ENCODE measurements around the gene HHLA2. TPM values are rescaled to one million over a fixed set of nuclear protein-coding genes. Genes with fewer than 3 reads are reported as not detected.

HHLA2 gene
- total RNA-seq, 1 donor from 2014 or later: not detected

- H3K27ac Mint-ChIP-seq: no peak overlapping the region
- H3K27me3 Mint-ChIP-seq (ENCODE audit: low read depth): no peaks in the 10 kb centered on the region
- no peak overlapping the region for H3K4me3 Mint-ChIP-seq
- TF ChIP-seq CTCF (IDR thresholded peaks at IDR 0.05; ENCODE audit: unreplicated experiment): no peak
- no peak for DNase-seq (ENCODE audit: low spot score in 2 of 2, unreplicated experiment in 2 of 2)
- no peaks in the 10 kb centered on the region for H3K36me3 Mint-ChIP-seq
- H3K4me1 Mint-ChIP-seq: peaks cover 10% of the 10 kb centered on the region
- peaks cover 7% of the 10 kb centered on the region for H3K9me3 Mint-ChIP-seq
Measured at GRCh38 chr3:108409800-108410178, 113.4 kb downstream of the HHLA2 start.

- H3K27me3 Mint-ChIP-seq (ENCODE audit: low read depth): no peaks in the 10 kb centered on the region
- peaks cover 7% of the 10 kb centered on the region for H3K9me3 Mint-ChIP-seq
- no peak for TF ChIP-seq CTCF (IDR thresholded peaks at IDR 0.05; ENCODE audit: unreplicated experiment)
- H3K36me3 Mint-ChIP-seq: no peaks in the 10 kb centered on the region
- H3K4me3 Mint-ChIP-seq: no peak overlapping the region
- H3K4me1 Mint-ChIP-seq: peaks cover 10% of the 10 kb centered on the region
- H3K27ac Mint-ChIP-seq: no peak overlapping the region
- DNase-seq (ENCODE audit: low spot score in 2 of 2, unreplicated experiment in 2 of 2): no peak
Measured at GRCh38 chr3:108410531-108410984, 114.2 kb downstream of the HHLA2 start.

- Mint-ChIP-seq H3K36me3 (no peaks in the 10 kb centered on the region), H3K27me3 (ENCODE audit: low read depth) (no peaks in the 10 kb centered on the region), H3K27ac (no peak overlapping the region), H3K9me3 (peaks cover 7% of the 10 kb centered on the region), H3K4me1 (peaks cover 6% of the 10 kb centered on the region), H3K4me3 (no peak overlapping the region)
- no peak for TF ChIP-seq CTCF (IDR thresholded peaks at IDR 0.05; ENCODE audit: unreplicated experiment)
- no peak for DNase-seq (ENCODE audit: low spot score in 2 of 2, unreplicated experiment in 2 of 2)
Measured at GRCh38 chr3:108412121-108412750, 115.9 kb downstream of the HHLA2 start.

GRCh38 chr3:108414007-108414406 is 117.7 kb downstream of the HHLA2 start:
- Mint-ChIP-seq H3K4me1 (peaks cover 6% of the 10 kb centered on the region), H3K9me3 (peaks cover 7% of the 10 kb centered on the region), H3K27me3 (ENCODE audit: low read depth) (no peaks in the 10 kb centered on the region), H3K4me3 (no peak overlapping the region), H3K36me3 (no peaks in the 10 kb centered on the region), H3K27ac (no peak overlapping the region)
- DNase-seq (ENCODE audit: low spot score in 2 of 2, unreplicated experiment in 2 of 2): no peak
- TF ChIP-seq CTCF (IDR thresholded peaks at IDR 0.05; ENCODE audit: unreplicated experiment): no peak

- no peaks in the 10 kb centered on the region for H3K27me3 Mint-ChIP-seq (ENCODE audit: low read depth)
- no peak for DNase-seq (ENCODE audit: low spot score in 2 of 2, unreplicated experiment in 2 of 2)
- no peak for TF ChIP-seq CTCF (IDR thresholded peaks at IDR 0.05; ENCODE audit: unreplicated experiment)
- H3K4me1 Mint-ChIP-seq: peaks cover 6% of the 10 kb centered on the region
- no peaks in the 10 kb centered on the region for H3K36me3 Mint-ChIP-seq
- peaks cover 7% of the 10 kb centered on the region for H3K9me3 Mint-ChIP-seq
- H3K27ac Mint-ChIP-seq: no peak overlapping the region
- H3K4me3 Mint-ChIP-seq: no peak overlapping the region
Measured at GRCh38 chr3:108415661-108416060, 119.3 kb downstream of the HHLA2 start.

Data from mesothelial cell of epicardium (in vitro differentiated cells).